GM18499 (cell line): ENCODE measurements around the gene AQP5.

Source experiments
- ATAC-seq: cut with Tn5 transposase; IDR thresholded peaks from one replicate; pipeline ENCODE4 v1.9.1; 2021; ENCODE audit warnings: moderate number of reproducible peaks; ENCODE audit not compliant: insufficient read depth, unreplicated experiment

AQP5 gene

DNA sequence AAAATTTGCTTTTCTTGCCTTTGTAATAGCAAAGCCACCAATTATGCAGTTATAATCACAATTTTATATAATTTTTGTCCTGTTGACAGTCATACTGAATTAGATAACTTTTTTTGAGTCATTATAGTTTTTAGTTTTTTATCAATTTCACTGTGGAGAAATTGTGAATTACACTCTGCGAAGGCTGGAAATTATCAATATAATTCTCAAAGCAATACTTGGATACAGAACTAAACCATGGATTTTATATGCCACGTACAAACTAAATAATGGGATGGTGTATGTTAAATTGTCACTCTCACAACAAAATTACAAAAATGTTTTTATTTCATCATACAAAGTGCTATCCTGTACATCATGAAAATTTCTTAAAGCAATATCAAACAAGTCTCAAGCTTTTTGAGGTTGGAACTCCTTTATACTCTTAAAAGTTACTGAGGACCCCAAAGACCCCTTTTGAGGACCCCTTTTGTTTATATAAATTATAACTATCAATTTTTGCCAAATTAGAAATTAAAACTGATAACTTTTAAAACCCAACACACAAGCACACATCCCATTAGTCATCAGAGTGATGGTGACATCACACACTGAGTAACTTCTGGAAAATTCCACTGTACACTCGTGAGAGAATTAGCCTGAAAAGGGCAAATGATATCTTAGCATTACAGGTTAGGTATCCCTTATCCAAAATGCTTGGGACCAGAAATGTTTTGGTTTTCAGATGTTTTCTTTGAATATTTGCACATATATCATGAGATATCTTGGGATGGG, 31.0 kb upstream of the AQP5 start:
- no peak for ATAC-seq

GRCh38 chr12:49932023-49932422, 29.6 kb upstream of the AQP5 start:
- ATAC-seq: no peak

DNA sequence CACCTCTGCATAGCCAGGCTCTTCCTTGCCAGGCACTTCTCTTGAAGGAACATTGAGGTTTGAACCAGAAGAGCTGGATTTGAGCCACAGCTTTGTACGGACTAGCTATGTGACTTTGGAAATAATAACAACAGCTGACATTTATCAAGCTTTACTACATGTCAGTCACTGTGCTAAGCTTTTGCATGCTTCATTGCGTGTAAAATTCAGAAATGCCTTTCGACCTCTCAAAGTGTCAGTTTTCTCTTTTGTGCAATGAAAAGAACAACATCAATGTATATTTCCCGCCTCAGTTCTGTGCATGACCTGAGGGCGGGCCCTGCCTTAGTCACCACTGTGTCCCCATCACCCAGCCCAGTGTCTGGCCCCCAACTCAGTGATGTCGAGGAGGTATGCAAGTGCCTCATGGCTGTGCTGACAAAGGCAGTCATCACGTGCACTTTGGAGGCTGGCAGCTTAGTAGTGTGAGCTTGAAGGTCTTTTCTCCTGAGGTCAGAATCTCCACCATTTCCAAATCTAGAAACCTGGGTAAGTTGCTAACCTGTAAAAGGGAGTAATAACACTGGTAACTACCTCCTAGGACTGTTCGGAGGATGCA, 29.0 kb upstream of the AQP5 start:
- ATAC-seq: no peak

GRCh38 chr12:49933796-49934195, 27.9 kb upstream of the AQP5 start:
- ATAC-seq: no peak

GRCh38 chr12:49934505-49934904, 27.2 kb upstream of the AQP5 start:
- no peak for ATAC-seq

GRCh38 chr12:49936925-49937324, 24.7 kb upstream of the AQP5 start:
- no peak for ATAC-seq

DNA sequence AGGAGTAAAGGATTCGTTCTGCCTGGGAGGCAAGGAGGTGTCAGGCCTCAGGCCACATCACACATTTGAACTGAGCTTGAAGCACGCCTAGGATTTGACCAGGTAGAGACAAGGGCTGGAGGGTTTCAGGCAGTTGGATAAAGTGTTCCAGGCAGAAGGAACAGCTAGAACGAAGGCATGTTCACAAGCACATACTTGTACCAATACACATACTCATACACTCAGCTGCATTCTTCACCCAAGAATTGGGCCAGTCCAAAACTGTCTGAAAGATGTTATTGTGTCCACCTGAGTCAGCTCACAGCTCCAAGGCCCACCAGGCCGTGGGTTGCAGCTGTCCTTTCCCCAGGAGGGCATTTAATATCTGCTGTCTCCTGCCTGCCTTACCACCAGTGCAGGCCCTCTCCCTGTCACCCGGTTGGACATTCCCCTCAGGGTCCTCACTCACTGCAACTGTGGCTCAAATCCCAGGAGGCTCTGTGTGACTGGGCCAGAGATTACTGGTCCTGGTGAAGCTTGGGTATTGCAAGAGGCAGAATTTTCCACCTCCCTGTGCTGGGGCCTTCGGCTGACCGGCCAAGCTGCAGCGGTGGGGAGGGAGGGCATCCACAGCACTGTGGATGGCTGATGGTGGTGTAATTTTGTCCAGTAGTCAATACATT, 23.9 kb upstream of the AQP5 start:
- ATAC-seq: no peak

- ATAC-seq: no peak
Measured at GRCh38 chr12:49939307-49939706, 22.4 kb upstream of the AQP5 start.

GRCh38 chr12:49939707-49940106, 22.0 kb upstream of the AQP5 start:
- no peak for ATAC-seq

- no peak for ATAC-seq
Measured at GRCh38 chr12:49941556-49942511, 19.8 kb upstream of the AQP5 start.

DNA sequence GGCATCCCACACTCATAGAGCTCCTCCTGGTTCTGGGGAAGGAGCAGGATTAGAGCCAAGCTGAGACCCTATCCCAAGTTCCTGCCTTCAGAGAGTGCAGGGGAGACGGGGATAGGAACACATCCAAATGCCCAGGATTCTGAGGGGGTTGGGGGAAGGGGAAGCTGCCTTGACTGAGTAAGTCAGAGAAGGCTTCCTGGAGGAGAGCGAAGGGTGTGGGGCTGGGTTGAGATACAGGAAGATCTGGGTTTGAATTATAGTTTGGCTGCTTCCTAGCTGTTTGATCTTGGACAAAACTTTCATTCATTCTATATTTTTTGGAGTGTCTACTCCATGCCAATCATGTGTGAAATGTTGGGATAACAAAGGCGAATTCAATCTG, 19.2 kb upstream of the AQP5 start:
- ATAC-seq: no peak

DNA sequence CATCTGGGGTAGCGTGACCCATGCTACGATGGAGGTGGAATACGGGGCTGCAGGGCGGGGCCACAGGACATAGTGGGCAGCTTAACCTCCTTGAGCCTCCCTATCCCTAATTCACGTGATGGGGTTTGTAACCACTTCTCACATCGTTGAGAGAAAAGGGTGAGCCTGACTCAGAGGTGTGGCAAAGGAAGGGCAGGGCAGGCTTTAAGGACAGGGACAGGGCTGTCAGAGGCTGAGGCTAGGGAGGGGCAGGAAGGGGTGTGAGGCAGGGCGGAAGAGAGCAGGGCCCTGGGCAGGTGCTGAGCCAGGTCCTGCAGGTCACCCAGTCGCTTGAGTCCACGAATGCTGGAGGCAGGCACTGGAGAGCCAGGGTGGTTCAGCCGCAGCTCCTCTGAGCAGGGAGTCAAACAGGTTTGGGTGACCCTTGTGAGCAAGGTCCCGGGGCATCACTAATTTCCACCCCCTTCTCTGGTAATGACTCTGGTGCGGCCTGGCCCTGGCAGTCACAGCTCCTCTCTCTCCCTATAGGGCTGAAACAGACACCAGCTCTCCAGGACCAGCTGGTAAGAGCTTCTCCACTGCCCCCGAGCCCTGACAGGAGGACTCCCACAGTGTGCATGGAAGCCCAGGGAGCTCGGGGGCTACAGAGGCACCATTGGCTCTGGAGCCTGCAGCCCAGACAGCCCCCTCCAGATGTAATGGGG, 18.6 kb upstream of the AQP5 start:
- no peak for ATAC-seq

DNA sequence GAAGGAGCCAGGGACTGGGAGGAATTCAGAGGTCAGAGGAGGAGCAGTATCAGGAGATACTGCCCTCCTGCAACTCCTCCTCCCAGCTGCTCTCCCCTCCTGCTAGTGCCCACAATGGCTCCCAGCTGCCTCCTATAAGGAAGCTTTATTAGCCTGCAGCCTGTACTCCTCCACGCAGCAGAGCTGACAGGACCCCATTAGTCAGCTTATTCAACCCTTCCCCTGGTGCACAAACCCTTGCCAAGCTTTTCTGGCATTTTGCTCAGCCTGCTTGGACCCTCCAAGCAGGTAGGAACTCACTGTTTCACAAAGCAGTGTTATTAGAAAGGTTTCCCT, 18.1 kb upstream of the AQP5 start:
- ATAC-seq: no peak

- no peak for ATAC-seq
Measured at GRCh38 chr12:49944046-49944445, 17.6 kb upstream of the AQP5 start.

GRCh38 chr12:49944718-49945117, 17.0 kb upstream of the AQP5 start:
- ATAC-seq: no peak

GRCh38 chr12:49945394-49946080, 16.1 kb upstream of the AQP5 start:
- ATAC-seq: no peak

DNA sequence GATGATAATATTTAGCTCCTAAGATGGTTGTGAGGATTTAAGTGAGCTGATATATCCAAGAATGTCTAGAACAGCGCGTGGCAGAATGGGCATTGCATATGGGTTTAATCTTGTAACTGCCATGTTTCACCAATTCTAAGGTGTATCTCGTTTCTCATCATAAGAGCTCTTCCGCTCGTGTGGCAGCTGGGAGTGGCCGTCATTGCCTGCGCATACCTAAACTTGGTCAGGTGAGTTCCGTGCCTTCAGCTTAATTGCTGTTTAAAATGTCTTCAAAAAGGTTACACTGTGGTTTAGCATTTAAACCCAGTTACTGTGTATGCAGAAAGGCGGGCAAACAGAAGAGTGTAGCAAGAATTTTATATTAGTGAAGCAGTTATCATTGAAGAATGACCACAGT, 15.6 kb upstream of the AQP5 start:
- ATAC-seq: no peak

- no peak for ATAC-seq
Measured at GRCh38 chr12:49946497-49946896, 15.2 kb upstream of the AQP5 start.

- no peak for ATAC-seq
Measured at GRCh38 chr12:49947593-49948226, 14.0 kb upstream of the AQP5 start.
